OCI-LY3 (cell line): ENCODE measurements around the gene C3orf52.

Source experiments
- H2AFZ ChIP-seq: fragments of 200-600, 300-600 bp; shearing (Covaris generic); 2 replicates; pipeline ENCODE4 v1.6.0; 2014; ENCODE audit warnings: antibody characterized with exemption, low read depth, low read length
- H3K27ac ChIP-seq: fragments of 200-600, 300-600 bp; sonication (generic); 2 replicates; pipeline ENCODE4 v1.5.1; 2014; ENCODE audit warnings: mild to moderate bottlenecking, low read length, moderate library complexity, mixed read lengths
- H3K27me3 ChIP-seq: fragments of 200-600, 300-600 bp; sonication (generic); 2 replicates; pipeline ENCODE4 v1.6.1; 2014; ENCODE audit warnings: low read depth, low read length, mixed read lengths
- H3K36me3 ChIP-seq: fragments of 200-600, 300-600 bp; sonication (generic); replicated peaks from 2 replicates; pipeline ENCODE3; 2014; ENCODE audit warnings: low read depth, low read length, mixed read lengths
- H3K4me1 ChIP-seq: fragments of 300-600, 200-600 bp; sonication (generic); 2 replicates; pipeline ENCODE4 v1.6.1; 2014; ENCODE audit warnings: low read length, mixed read lengths
- H3K4me2 ChIP-seq: fragments of 200-600, 300-600 bp; sonication (generic); 2 replicates; pipeline ENCODE4 v1.6.1; 2014; ENCODE audit warnings: low read length, mixed read lengths
- H3K4me3 ChIP-seq: fragments of 300-600, 200-600 bp; sonication (generic); 2 replicates; pipeline ENCODE4 v1.5.1; 2014; ENCODE audit warnings: antibody characterized with exemption, mild to moderate bottlenecking, low read length, moderate library complexity
- H3K79me2 ChIP-seq: fragments of 300-600, 200-600 bp; shearing (Covaris generic); 2 replicates; pipeline ENCODE4 v1.6.1; 2014; ENCODE audit warnings: mild to moderate bottlenecking, low read length, mixed read lengths
- H3K9ac ChIP-seq: fragments of 300-600, 200-600 bp; shearing (Covaris generic); 2 replicates; pipeline ENCODE4 v1.6.0; 2014; ENCODE audit warnings: mild to moderate bottlenecking, low read length, moderate library complexity
- H3K9me3 ChIP-seq: fragments of 200-600, 300-600 bp; shearing (Covaris generic); 2 replicates; pipeline ENCODE4 v1.6.1; 2014; ENCODE audit warnings: low read length, mixed read lengths; ENCODE audit not compliant: insufficient read depth
- H4K20me1 ChIP-seq: fragments of 200-600, 300-600 bp; sonication (generic); 2 replicates; pipeline ENCODE4 v1.6.1; 2016; ENCODE audit warnings: low read length, mixed read lengths; ENCODE audit not compliant: insufficient read depth
- EZH2phosphoT487 ChIP-seq: fragments of 200-600 bp; shearing (Covaris generic); IDR thresholded peaks from 2 replicates; pipeline ENCODE4 v1.6.1; 2018; ENCODE audit warnings: antibody characterized with exemption, mixed run types, low read depth
- TF ChIP-seq, protein P1 (sequence below): fragments of 200-600, 300-600 bp; sonication (generic); IDR thresholded peaks from 2 replicates; pipeline ENCODE4 v1.5.1; 2014; ENCODE audit warnings: antibody characterized with exemption, low read length, low read depth

The C3orf52 gene

DNA sequence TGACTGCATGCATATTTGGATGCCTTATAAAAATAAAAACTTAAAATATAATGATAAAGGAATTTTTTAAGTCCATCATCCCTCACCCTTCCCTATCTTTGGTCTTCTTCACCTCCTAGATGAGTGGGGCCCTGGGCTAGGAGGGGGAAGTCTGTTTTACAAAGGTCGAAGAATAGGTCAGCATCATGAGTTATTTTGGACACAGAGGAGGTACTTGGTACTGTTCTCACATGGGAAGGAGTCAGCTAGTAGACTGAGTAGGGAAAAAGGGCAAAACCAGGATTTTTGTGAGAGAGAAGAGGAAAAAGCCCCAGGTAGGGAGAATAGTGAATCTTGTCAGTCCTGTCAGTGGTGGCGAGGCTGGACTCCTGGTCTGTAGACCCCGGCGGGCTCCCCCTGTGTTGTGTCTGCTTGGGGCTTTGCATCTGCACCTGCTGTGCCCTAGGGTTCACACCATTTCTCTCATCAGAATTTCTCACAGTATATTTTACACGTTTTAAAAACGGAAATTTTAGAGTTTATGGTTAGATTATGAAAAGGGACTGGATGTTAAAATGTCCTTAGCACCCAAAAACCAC is 29.7 kb downstream of the C3orf52 start:
- Histone ChIP-seq H3K4me2 (peak overlapping the region; percentile 93), H4K20me1 (no peaks in the 10 kb centered on the region), H3K79me2 (no peaks in the 10 kb centered on the region), H3K27me3 (no peaks in the 10 kb centered on the region), H3K4me3 (peak overlapping the region; percentile 60), H3K36me3 (peaks cover 3% of the 10 kb centered on the region), H3K9me3 (no peaks in the 10 kb centered on the region), H3K9ac (peak overlapping the region; percentile 48; the same call in 1 of the 2 replicates), H3K27ac (peak overlapping the region; percentile 82; the same call in 1 of the 2 replicates), H2AFZ (no peak overlapping the region), H3K4me1 (peaks cover 81% of the 10 kb centered on the region)
- no peak for TF ChIP-seq EZH2phosphoT487
- TF ChIP-seq, protein P1, sequence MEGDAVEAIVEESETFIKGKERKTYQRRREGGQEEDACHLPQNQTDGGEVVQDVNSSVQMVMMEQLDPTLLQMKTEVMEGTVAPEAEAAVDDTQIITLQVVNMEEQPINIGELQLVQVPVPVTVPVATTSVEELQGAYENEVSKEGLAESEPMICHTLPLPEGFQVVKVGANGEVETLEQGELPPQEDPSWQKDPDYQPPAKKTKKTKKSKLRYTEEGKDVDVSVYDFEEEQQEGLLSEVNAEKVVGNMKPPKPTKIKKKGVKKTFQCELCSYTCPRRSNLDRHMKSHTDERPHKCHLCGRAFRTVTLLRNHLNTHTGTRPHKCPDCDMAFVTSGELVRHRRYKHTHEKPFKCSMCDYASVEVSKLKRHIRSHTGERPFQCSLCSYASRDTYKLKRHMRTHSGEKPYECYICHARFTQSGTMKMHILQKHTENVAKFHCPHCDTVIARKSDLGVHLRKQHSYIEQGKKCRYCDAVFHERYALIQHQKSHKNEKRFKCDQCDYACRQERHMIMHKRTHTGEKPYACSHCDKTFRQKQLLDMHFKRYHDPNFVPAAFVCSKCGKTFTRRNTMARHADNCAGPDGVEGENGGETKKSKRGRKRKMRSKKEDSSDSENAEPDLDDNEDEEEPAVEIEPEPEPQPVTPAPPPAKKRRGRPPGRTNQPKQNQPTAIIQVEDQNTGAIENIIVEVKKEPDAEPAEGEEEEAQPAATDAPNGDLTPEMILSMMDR = no peak

- TF ChIP-seq, protein P1 = no peak
- no peak for TF ChIP-seq EZH2phosphoT487
- Histone ChIP-seq H4K20me1 (no peaks in the 10 kb centered on the region), H3K9ac (no peak overlapping the region), H3K4me2 (peak overlapping the region; percentile 93), H3K9me3 (no peaks in the 10 kb centered on the region), H3K27me3 (no peaks in the 10 kb centered on the region), H3K4me1 (peaks cover 88% of the 10 kb centered on the region), H3K79me2 (no peaks in the 10 kb centered on the region), H3K4me3 (peak overlapping the region; percentile 60), H2AFZ (no peak overlapping the region), H3K27ac (no peak overlapping the region), H3K36me3 (peaks cover 3% of the 10 kb centered on the region)
Measured at GRCh38 chr3:112116748-112117186, 30.6 kb downstream of the C3orf52 start.

DNA sequence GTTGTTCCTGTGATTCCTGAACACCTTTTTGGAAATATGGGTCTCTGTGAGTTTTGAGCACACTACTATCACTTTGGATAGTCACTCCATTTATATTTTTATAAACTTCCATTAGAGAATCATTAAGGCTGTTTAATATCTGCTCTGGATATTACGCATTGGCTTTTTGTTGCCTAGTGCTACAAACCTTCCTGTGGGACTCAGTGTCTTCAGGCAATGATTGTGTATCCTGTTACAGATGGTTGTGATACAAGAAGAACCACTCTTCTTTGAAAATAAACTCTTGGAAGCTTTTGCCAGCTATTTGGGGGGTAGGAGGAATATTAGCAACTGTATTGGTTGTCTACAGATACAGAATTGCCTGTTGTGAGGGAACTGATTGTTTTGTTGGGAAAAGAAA is 31.2 kb downstream of the C3orf52 start:
- Histone ChIP-seq H2AFZ (no peak overlapping the region), H3K4me3 (no peak overlapping the region; the same call in 1 of the 2 replicates), H3K79me2 (no peaks in the 10 kb centered on the region), H3K9ac (no peak overlapping the region), H3K27ac (peak overlapping the region; percentile 46), H3K9me3 (no peaks in the 10 kb centered on the region), H3K4me1 (peaks cover 87% of the 10 kb centered on the region), H3K36me3 (peaks cover 3% of the 10 kb centered on the region), H4K20me1 (no peaks in the 10 kb centered on the region), H3K4me2 (peak overlapping the region; percentile 93), H3K27me3 (no peaks in the 10 kb centered on the region)
- no peak for TF ChIP-seq EZH2phosphoT487
- TF ChIP-seq, protein P1 = no peak

GRCh38 chr3:112117841-112118571 is 31.8 kb downstream of the C3orf52 start:
- Histone ChIP-seq H3K4me2 (peak overlapping the region; percentile 93), H3K36me3 (peaks cover 3% of the 10 kb centered on the region)

More at GRCh38 chr3:112117841-112118571, 31.8 kb downstream of the C3orf52 start:
- Histone ChIP-seq H3K27me3 (no peaks in the 10 kb centered on the region), H3K27ac (peak overlapping the region; percentile 46), H3K79me2 (no peaks in the 10 kb centered on the region), H3K9ac (no peak overlapping the region), H3K4me1 (peaks cover 81% of the 10 kb centered on the region), H3K4me3 (no peak overlapping the region), H3K9me3 (no peaks in the 10 kb centered on the region), H4K20me1 (no peaks in the 10 kb centered on the region), H2AFZ (no peak overlapping the region)
- TF ChIP-seq EZH2phosphoT487 = no peak
- TF ChIP-seq, protein P1 = 0 out of 2 replicates have a peak, but pooled peaks have one; percentile 24
